DND-41 (cell line): ENCODE results near the gene KIR2DL1.
"Not testable (repeated sequence)": the region's sequence is repeated elsewhere in the genome, so short reads cannot be mapped to it uniquely, and the experiment has no call there.

ENCODE experiments used
- ATAC-seq: fragments of 200-7000 bp; cut with Tn5 transposase; 3 replicates; pipeline ENCODE4 v1.9.1; 2021; ENCODE audit warnings: low read depth; ENCODE audit not compliant: insufficient read depth
- DNase-seq: peaks from one replicate; pipeline ENCODE4 v3.0.0-alpha.2; 2020
- H2AFZ ChIP-seq: 2 replicates; pipeline ENCODE4 v1.6.0; 2012; ENCODE audit warnings: low read depth, low read length
- H3K27ac ChIP-seq: 2 replicates; pipeline ENCODE4 v1.5.1; 2012; ENCODE audit warnings: low read length, inconsistent platforms
- H3K27me3 ChIP-seq: fragments of 200-600 bp; sonication (generic); 2 replicates; pipeline ENCODE4 v1.6.0; 2012; ENCODE audit warnings: low read length, mild to moderate bottlenecking, inconsistent platforms; ENCODE audit not compliant: insufficient read depth, poor library complexity
- H3K36me3 ChIP-seq: 2 replicates; pipeline ENCODE4 v1.5.1; 2012; ENCODE audit warnings: low read length, inconsistent platforms; ENCODE audit not compliant: insufficient read depth
- H3K4me1 ChIP-seq: 2 replicates; pipeline ENCODE4 v1.5.1; 2012; ENCODE audit warnings: mild to moderate bottlenecking, low read length; ENCODE audit not compliant: insufficient read depth
- H3K4me2 ChIP-seq: 2 replicates; pipeline ENCODE4 v1.6.0; 2012; ENCODE audit warnings: mild to moderate bottlenecking, moderate library complexity, low read length, inconsistent platforms; ENCODE audit not compliant: insufficient read depth
- H3K4me3 ChIP-seq, 2 experiments: fragments of 200-600 bp in 1 of 2; shearing (Covaris generic) in 1 of 2; 2 replicates each; pipeline ENCODE4 v1.5.1; 2012 to 2016; ENCODE audit warnings: inconsistent platforms in 2 of 2, low read length in 2 of 2, mild to moderate bottlenecking in 2 of 2, low read depth in 1 of 2, moderate library complexity in 1 of 2
- H3K79me2 ChIP-seq: 2 replicates; pipeline ENCODE4 v1.6.0; 2012; ENCODE audit warnings: low read length, inconsistent platforms; ENCODE audit not compliant: insufficient read depth
- H3K9ac ChIP-seq: 2 replicates; pipeline ENCODE4 v1.6.0; 2012; ENCODE audit warnings: low read depth, mild to moderate bottlenecking, inconsistent platforms, low read length, moderate library complexity
- H3K9me3 ChIP-seq: 2 replicates; pipeline ENCODE4 v1.5.1; 2012; ENCODE audit warnings: low read length, moderate library complexity, mild to moderate bottlenecking, inconsistent platforms; ENCODE audit not compliant: insufficient read depth, severe bottlenecking
- H4K20me1 ChIP-seq: 2 replicates; pipeline ENCODE4 v1.6.0; 2012; ENCODE audit warnings: low read length; ENCODE audit not compliant: insufficient read depth
- EZH2 ChIP-seq: IDR thresholded peaks from 3 replicates; pipeline ENCODE4 v1.6.1; 2012; ENCODE audit warnings: borderline replicate concordance, low read depth, mild to moderate bottlenecking, moderate library complexity, low read length, inconsistent platforms; ENCODE audit not compliant: severe bottlenecking
- TF ChIP-seq, protein P1 (sequence below): IDR thresholded peaks from 2 replicates; pipeline ENCODE4 v1.5.1; 2012; ENCODE audit warnings: borderline replicate concordance, low read length, moderate library complexity, mild to moderate bottlenecking; ENCODE audit not compliant: poor library complexity, severe bottlenecking; ENCODE audit errors: extremely low read depth

Gene KIR2DL1

DNA sequence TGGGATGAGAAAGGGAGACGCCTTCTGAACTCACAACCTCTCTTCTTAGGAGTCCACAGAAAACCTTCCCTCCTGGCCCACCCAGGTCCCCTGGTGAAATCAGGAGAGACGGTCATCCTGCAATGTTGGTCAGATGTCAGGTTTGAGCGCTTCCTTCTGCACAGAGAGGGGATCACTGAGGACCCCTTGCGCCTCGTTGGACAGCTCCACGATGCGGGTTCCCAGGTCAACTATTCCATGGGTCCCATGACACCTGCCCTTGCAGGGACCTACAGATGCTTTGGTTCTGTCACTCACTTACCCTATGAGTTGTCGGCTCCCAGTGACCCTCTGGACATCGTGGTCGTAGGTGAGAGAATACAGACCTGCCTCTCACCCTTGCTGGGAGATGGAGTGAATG, 42.0 kb upstream of the KIR2DL1 start:
- Histone ChIP-seq H3K4me2 (no peak overlapping the region), H4K20me1 (no peaks in the 10 kb centered on the region), H3K79me2 (no peaks in the 10 kb centered on the region), H3K27me3 (no peaks in the 10 kb centered on the region), H3K27ac (no peak overlapping the region), H2AFZ (no peak overlapping the region), H3K9ac (no peak overlapping the region), H3K4me3 (no peak overlapping the region), H3K9me3 (no peaks in the 10 kb centered on the region), H3K4me1 (no peaks in the 10 kb centered on the region), H3K36me3 (no peaks in the 10 kb centered on the region)
- no peak for ATAC-seq
- no peak for DNase-seq
- TF ChIP-seq, protein P1, sequence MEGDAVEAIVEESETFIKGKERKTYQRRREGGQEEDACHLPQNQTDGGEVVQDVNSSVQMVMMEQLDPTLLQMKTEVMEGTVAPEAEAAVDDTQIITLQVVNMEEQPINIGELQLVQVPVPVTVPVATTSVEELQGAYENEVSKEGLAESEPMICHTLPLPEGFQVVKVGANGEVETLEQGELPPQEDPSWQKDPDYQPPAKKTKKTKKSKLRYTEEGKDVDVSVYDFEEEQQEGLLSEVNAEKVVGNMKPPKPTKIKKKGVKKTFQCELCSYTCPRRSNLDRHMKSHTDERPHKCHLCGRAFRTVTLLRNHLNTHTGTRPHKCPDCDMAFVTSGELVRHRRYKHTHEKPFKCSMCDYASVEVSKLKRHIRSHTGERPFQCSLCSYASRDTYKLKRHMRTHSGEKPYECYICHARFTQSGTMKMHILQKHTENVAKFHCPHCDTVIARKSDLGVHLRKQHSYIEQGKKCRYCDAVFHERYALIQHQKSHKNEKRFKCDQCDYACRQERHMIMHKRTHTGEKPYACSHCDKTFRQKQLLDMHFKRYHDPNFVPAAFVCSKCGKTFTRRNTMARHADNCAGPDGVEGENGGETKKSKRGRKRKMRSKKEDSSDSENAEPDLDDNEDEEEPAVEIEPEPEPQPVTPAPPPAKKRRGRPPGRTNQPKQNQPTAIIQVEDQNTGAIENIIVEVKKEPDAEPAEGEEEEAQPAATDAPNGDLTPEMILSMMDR, result no peak
- no peak for TF ChIP-seq EZH2

DNA sequence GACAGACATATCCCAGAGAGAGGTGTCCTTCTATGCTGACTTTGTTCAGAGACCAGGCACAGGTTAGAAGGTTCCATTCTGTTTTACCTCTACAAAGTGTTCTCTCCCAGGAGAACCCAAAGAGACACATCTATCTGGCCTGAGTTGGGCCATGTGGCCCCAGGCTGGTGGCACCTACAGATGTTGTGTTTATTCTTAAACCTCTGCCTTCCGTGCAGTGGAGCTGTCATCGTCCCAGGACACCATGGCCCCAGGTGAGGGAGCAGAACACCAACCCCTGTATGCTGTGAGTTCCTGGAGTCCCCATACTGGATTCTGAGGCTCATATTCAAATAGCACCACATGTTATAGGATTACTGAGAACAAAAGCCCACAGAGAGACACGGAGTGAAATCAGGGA, 41.4 kb upstream of the KIR2DL1 start:
- H3K79me2 ChIP-seq, result no peaks in the 10 kb centered on the region
- H3K9ac ChIP-seq, result no peak overlapping the region
- no peak overlapping the region for H3K4me3 ChIP-seq
- no peaks in the 10 kb centered on the region for H3K27me3 ChIP-seq
- no peaks in the 10 kb centered on the region for H3K36me3 ChIP-seq
- H3K27ac ChIP-seq, result no peak overlapping the region
- H4K20me1 ChIP-seq, result no peaks in the 10 kb centered on the region
- no peaks in the 10 kb centered on the region for H3K4me1 ChIP-seq
- ATAC-seq (no peak), DNase-seq (no peak)
- no peaks in the 10 kb centered on the region for H3K9me3 ChIP-seq
- TF ChIP-seq, protein P1, result no peak
- no peak for TF ChIP-seq EZH2
- no peak overlapping the region for H3K4me2 ChIP-seq
- no peak overlapping the region for H2AFZ ChIP-seq

DNA sequence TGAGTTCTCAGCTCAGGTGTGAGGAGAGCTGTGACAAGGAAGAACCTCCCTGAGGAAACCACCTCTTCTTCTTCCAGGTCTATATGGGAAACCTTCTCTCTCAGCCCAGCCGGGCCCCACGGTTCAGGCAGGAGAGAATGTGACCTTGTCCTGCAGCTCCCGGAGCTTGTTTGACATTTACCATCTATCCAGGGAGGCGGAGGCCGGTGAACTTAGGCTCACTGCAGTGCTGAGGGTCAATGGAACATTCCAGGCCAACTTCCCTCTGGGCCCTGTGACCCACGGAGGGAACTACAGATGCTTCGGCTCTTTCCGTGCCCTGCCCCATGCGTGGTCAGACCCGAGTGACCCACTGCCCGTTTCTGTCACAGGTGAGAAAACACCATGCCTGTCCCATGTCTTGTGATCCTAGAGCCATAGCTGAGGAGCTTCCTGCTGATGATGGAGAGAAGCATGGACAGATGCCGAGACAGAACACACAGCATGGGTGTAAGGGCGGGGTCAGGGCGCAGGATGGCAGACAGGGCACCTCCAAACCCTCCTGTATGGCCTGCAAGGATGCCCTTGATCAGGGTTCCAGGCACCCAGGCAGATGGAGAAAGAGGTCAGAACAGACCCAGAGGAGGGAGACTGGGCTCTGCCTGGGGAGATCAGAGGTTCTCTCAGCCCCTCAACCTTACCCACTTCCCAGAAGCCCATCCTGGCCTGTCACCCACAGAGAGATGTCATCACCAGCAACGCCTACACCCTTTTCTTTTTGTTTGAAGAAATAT, 40.0 kb upstream of the KIR2DL1 start:
- Histone ChIP-seq H3K4me1 (no peaks in the 10 kb centered on the region), H3K27me3 (no peaks in the 10 kb centered on the region), H2AFZ (no peak overlapping the region), H3K4me2 (no peak overlapping the region), H3K9me3 (no peaks in the 10 kb centered on the region), H3K4me3 (no peak overlapping the region), H3K36me3 (no peaks in the 10 kb centered on the region), H4K20me1 (no peaks in the 10 kb centered on the region), H3K9ac (no peak overlapping the region), H3K27ac (no peak overlapping the region), H3K79me2 (no peaks in the 10 kb centered on the region)
- DNase-seq (no peak), ATAC-seq (no peak)
- TF ChIP-seq, protein P1, result no peak
- no peak for TF ChIP-seq EZH2

DNA sequence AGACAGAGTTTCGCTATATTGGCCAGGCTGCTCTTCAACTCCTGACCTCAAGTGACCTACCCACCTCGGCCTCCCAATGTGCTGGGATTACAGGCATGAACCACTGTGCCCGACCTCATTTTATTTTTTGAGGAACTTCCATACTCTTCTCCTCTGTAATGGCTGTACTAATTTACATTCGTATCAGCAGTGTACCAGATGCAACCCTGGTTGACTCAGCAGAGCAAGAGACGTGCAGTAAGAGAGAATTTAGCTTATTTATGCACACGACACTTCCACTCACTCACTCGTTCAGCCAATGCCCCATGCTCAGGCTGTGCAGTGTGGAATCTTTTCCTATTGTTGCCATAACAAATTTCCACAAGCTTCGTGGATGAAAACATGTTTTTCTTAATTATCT, 38.4 kb upstream of the KIR2DL1 start:
- Histone ChIP-seq H4K20me1 (no peaks in the 10 kb centered on the region), H3K9ac (no peak overlapping the region), H2AFZ (no peak overlapping the region), H3K36me3 (no peaks in the 10 kb centered on the region), H3K27ac (no peak overlapping the region), H3K27me3 (no peaks in the 10 kb centered on the region), H3K4me2 (no peak overlapping the region), H3K4me3 (no peak overlapping the region), H3K9me3 (no peaks in the 10 kb centered on the region), H3K79me2 (no peaks in the 10 kb centered on the region), H3K4me1 (no peaks in the 10 kb centered on the region)
- TF ChIP-seq, protein P1, result no peak
- no peak for TF ChIP-seq EZH2
- ATAC-seq (no peak), DNase-seq (no peak)

DNA sequence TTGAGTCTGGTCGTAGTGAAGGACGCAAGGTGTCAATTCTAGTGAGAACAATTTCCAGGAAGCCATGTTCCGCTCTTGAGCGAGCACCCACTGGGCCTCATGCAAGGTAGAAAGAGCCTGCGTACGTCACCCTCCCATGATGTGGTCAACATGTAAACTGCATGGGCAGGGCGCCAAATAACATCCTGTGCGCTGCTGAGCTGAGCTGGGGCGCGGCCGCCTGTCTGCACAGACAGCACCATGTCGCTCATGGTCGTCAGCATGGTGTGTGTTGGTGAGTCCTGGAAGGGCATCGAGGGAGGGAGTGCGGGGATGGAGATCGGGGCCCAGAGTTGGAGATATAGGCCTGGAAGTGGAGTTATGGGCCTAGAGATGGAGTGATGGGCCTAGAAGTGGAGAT, 31.3 kb upstream of the KIR2DL1 start, which contains the start of gene KIR2DL3:
TSS of gene KIR2DL3 (plus strand) at position 208 of the 400 bp plus-strand sequence. CDS start at position 241, 33 bp downstream.
- H3K27me3 ChIP-seq, H3K4me2 ChIP-seq, H4K20me1 ChIP-seq, H3K27ac ChIP-seq, ATAC-seq, H3K9ac ChIP-seq, DNase-seq, H3K9me3 ChIP-seq, H3K36me3 ChIP-seq, H3K4me3 ChIP-seq, H3K4me1 ChIP-seq, H2AFZ ChIP-seq, H3K79me2 ChIP-seq: not testable (repeated sequence)
